HepG2 (cell line): ENCODE results near the gene DIPK1B. TPM values are rescaled to one million over a fixed set of nuclear protein-coding genes. Genes with fewer than 3 reads are reported as not detected.

Experiments
- BCLAF1 ChIP-seq: fragments of 450-650 bp; IDR thresholded peaks from 2 replicates; pipeline ENCODE4 v1.6.1; 2017; ENCODE audit warnings: mild to moderate bottlenecking
- E2F1 ChIP-seq: sonication (generic); formaldehyde crosslinking; IDR thresholded peaks from 2 replicates; pipeline ENCODE4 v1.5.0; 2020; ENCODE audit warnings: missing genetic modification reagents
- FOSL1 ChIP-seq: sonication (generic); formaldehyde crosslinking; IDR thresholded peaks from 2 replicates; pipeline ENCODE4 v1.9.0; 2021; ENCODE audit warnings: missing genetic modification reagents, borderline replicate concordance
- FOXO4 ChIP-seq: sonication (generic); formaldehyde crosslinking; conservative IDR thresholded peaks from 2 replicates; pipeline ENCODE4 v1.8.1; 2023; ENCODE audit warnings: missing genetic modification reagents
- HNF4G ChIP-seq, 2 experiments: sonication (generic) in 1 of 2; formaldehyde crosslinking in 1 of 2; IDR thresholded peaks; 2 replicates each; pipeline versions ENCODE4 v1.4.0 to v1.6.1; 2011 to 2020; ENCODE audit warnings: borderline replicate concordance in 2 of 2, low read depth in 2 of 2, mild to moderate bottlenecking in 2 of 2, low read length in 1 of 2, missing genetic modification reagents in 1 of 2, moderate library complexity in 1 of 2
- KDM6A ChIP-seq: IDR thresholded peaks from 2 replicates; pipeline ENCODE4 v1.6.1; 2016; ENCODE audit warnings: low read depth
- MIXL1 ChIP-seq: IDR thresholded peaks from 2 replicates; pipeline ENCODE4 v1.6.1; 2016
- NR0B2 ChIP-seq: sonication (generic); formaldehyde crosslinking; IDR thresholded peaks from 2 replicates; pipeline ENCODE4 v1.4.0; 2020; ENCODE audit warnings: mild to moderate bottlenecking, missing genetic modification reagents
- POLR2G ChIP-seq: fragments of 200-400 bp; formaldehyde crosslinking; IDR thresholded peaks from 2 replicates; pipeline ENCODE4 v1.6.1; 2018; ENCODE audit warnings: mild to moderate bottlenecking, low read depth, low read length, moderate library complexity
- PREB ChIP-seq: sonication (generic); formaldehyde crosslinking; IDR thresholded peaks from 2 replicates; pipeline ENCODE4 v1.4.0; 2020; ENCODE audit warnings: missing genetic modification reagents
- RAD21 ChIP-seq: fragments of 450-650 bp; formaldehyde crosslinking; IDR thresholded peaks from 2 replicates; pipeline ENCODE4 v1.5.0; 2020; ENCODE audit warnings: mild to moderate bottlenecking
- RCOR2 ChIP-seq: IDR thresholded peaks from 2 replicates; pipeline ENCODE4 v1.6.1; 2016; ENCODE audit warnings: missing biosample characterization, missing genetic modification reagents
- STAT5B ChIP-seq: sonication (generic); formaldehyde crosslinking; IDR thresholded peaks from 2 replicates; pipeline ENCODE4 v1.4.0; 2020; ENCODE audit warnings: missing genetic modification reagents
- XBP1 ChIP-seq: sonication (generic); formaldehyde crosslinking; IDR thresholded peaks from 2 replicates; pipeline ENCODE4 v1.5.0; 2020; ENCODE audit warnings: missing genetic modification reagents
- XRCC5 ChIP-seq: fragments of 200-400 bp; formaldehyde crosslinking; optimal IDR thresholded peaks from 2 replicates; pipeline ENCODE3; 2017; ENCODE audit warnings: mild to moderate bottlenecking, low read length
- ZKSCAN1 ChIP-seq: fragments of 150-350 bp; IDR thresholded peaks from 2 replicates; pipeline ENCODE4 v1.6.1; 2014; ENCODE audit warnings: low read length
- ZNF432 ChIP-seq: sonication (generic); formaldehyde crosslinking; IDR thresholded peaks from 2 replicates; pipeline ENCODE4 v1.5.0; 2020; ENCODE audit warnings: missing genetic modification reagents, mild to moderate bottlenecking, borderline replicate concordance
- ZNF44 ChIP-seq: sonication (generic); formaldehyde crosslinking; IDR thresholded peaks from 2 replicates; pipeline ENCODE4 v1.5.1; 2020; ENCODE audit warnings: mild to moderate bottlenecking, missing genetic modification reagents
- ZNF512 ChIP-seq: sonication (generic); formaldehyde crosslinking; IDR thresholded peaks from 2 replicates; pipeline ENCODE4 v1.4.0; 2020; ENCODE audit warnings: mild to moderate bottlenecking, missing genetic modification reagents
- ZNF841 ChIP-seq: sonication (generic); formaldehyde crosslinking; IDR thresholded peaks from 2 replicates; pipeline ENCODE4 v1.8.1; 2023; ENCODE audit warnings: missing genetic modification reagents, borderline replicate concordance
- polyA plus RNA-seq, 8 experiments: library from polyadenylated mRNA; depleted of rRNA in 3 of 8; stranded (reverse) in 7 of 8; unstranded in 1 of 8; fragments of >200 nt; fragmentation: Illumina TruSeq in 4 of 8; extraction: Trizol in 4 of 8; gene quantifications; 2 replicates each; pipeline versions ENCODE4 v1.2.1 to v1.2.3, GENCODE V29; 2011 to 2016; ENCODE audit warnings: low read depth in 4 of 8, missing spikeins in 1 of 8, mixed read lengths in 1 of 8; ENCODE audit not compliant: insufficient read depth in 1 of 8
- total RNA-seq, 5 experiments: library from RNA; depleted of rRNA; stranded (reverse); fragments of >200 nt; fragmentation: Illumina TruSeq; extraction: Trizol; gene quantifications; 2 replicates each; pipeline ENCODE4 v1.2.3, GENCODE V29; 2016; ENCODE audit warnings: low read depth in 1 of 5

Gene DIPK1B
- total and polyA plus RNA-seq, 2 of the 13 experiments (the other 11 are each of a cell fraction or from before 2014, with no cell fraction given), result 0.18 to 3.9 TPM

GRCh38 chr9:136728080-136728547 lies 15.7 kb downstream of the DIPK1B start (continued):
- TF ChIP-seq NR0B2 (peak; percentile 84), ZNF841 (CRISPR knock-in tag) (no peak), STAT5B (no peak), FOSL1 (0 out of 2 replicates have a peak, but pooled peaks have one; percentile 33), ZNF512 (CRISPR knock-in tag) (no peak), E2F1 (CRISPR knock-in tag) (no peak; the same call in 1 of the 2 replicates), BCLAF1 (no peak), ZNF44 (CRISPR knock-in tag) (peak; percentile 71; the same call in 1 of the 2 replicates), ZKSCAN1 (0 out of 2 replicates have a peak, but pooled peaks have one; percentile 33), FOXO4 (CRISPR knock-in tag) (no peak), HNF4G (IDR thresholded peaks at IDR 0.05; ENCODE audit: borderline replicate concordance, low read depth, low read length) (peak; percentile 45; the same call in 1 of the 2 replicates), HNF4G (CRISPR knock-in tag; IDR thresholded peaks at IDR 0.05; ENCODE audit: borderline replicate concordance, low read depth) (no peak), POLR2G (peak; percentile 100), RCOR2 (no peak), RAD21 (peak; percentile 77), XRCC5 (peak; percentile 88), ZNF432 (no peak), XBP1 (peak; percentile 31; the same call in 1 of the 2 replicates), MIXL1 (CRISPR knock-in tag) (peak; percentile 48; the same call in 1 of the 2 replicates), PREB (CRISPR knock-in tag) (no peak), KDM6A (CRISPR knock-in tag) (no peak)
